SK-N-SH treated with all-trans-retinoic acid at 6 μM for 48 hours (cell line): ENCODE measurements around the gene CTU1.

Experiments
- CSDC2 ChIP-seq: fragments of 250-450 bp; sonication (Bioruptor Pico); IDR thresholded peaks from 2 replicates; pipeline ENCODE4 v1.5.0; 2020; ENCODE audit warnings: mild to moderate bottlenecking, moderate library complexity
- ISL1 ChIP-seq: fragments of 250-450 bp; sonication (Bioruptor Pico); IDR thresholded peaks from 2 replicates; pipeline ENCODE4 v2.1.2; 2022; ENCODE audit warnings: mild to moderate bottlenecking, moderate library complexity
- OSR1 ChIP-seq: fragments of 250-450 bp; sonication (Bioruptor Pico); IDR thresholded peaks from 2 replicates; pipeline ENCODE4 v1.8.0; 2022; ENCODE audit warnings: moderate library complexity, mild to moderate bottlenecking, inconsistent platforms
- RARB ChIP-seq: fragments of 250-450 bp; sonication (Bioruptor Pico); IDR thresholded peaks from 2 replicates; pipeline ENCODE4 v1.8.0; 2021; ENCODE audit warnings: mild to moderate bottlenecking, moderate library complexity
- TCF4 ChIP-seq: fragments of 250-450 bp; sonication (Bioruptor Pico); IDR thresholded peaks from 2 replicates; pipeline ENCODE4 v1.8.0; 2021; ENCODE audit warnings: mild to moderate bottlenecking, moderate library complexity, borderline replicate concordance
- ZC3H10 ChIP-seq: fragments of 250-450 bp; sonication (Bioruptor Pico); IDR thresholded peaks from 2 replicates; pipeline ENCODE4 v1.5.1; 2021; ENCODE audit warnings: mild to moderate bottlenecking, moderate library complexity
- ZFP3 ChIP-seq: fragments of 250-450 bp; sonication (Bioruptor Pico); IDR thresholded peaks from 2 replicates; pipeline ENCODE4 v1.5.0; 2020; ENCODE audit warnings: mild to moderate bottlenecking, moderate library complexity
- TF ChIP-seq, protein P1 (sequence below): fragments of 250-450 bp; sonication (Bioruptor Pico); IDR thresholded peaks from 2 replicates; pipeline ENCODE4 v1.5.1; 2021; ENCODE audit warnings: mild to moderate bottlenecking, moderate library complexity
- TF ChIP-seq, protein P2 (sequence below): fragments of 250-450 bp; sonication (Bioruptor Pico); IDR thresholded peaks from 2 replicates; pipeline ENCODE4 v1.5.0; 2020; ENCODE audit warnings: mild to moderate bottlenecking, moderate library complexity
- TF ChIP-seq, protein P3 (sequence below): fragments of 250-450 bp; sonication (Bioruptor Pico); IDR thresholded peaks from 2 replicates; pipeline ENCODE4 v1.8.0; 2021; ENCODE audit warnings: low read depth, mild to moderate bottlenecking, moderate library complexity, borderline replicate concordance
- TF ChIP-seq, protein P4 (sequence below): fragments of 250-450 bp; sonication (Bioruptor Pico); IDR thresholded peaks from 2 replicates; pipeline ENCODE4 v1.8.0; 2020; ENCODE audit warnings: mild to moderate bottlenecking, moderate library complexity, borderline replicate concordance

DNA sequence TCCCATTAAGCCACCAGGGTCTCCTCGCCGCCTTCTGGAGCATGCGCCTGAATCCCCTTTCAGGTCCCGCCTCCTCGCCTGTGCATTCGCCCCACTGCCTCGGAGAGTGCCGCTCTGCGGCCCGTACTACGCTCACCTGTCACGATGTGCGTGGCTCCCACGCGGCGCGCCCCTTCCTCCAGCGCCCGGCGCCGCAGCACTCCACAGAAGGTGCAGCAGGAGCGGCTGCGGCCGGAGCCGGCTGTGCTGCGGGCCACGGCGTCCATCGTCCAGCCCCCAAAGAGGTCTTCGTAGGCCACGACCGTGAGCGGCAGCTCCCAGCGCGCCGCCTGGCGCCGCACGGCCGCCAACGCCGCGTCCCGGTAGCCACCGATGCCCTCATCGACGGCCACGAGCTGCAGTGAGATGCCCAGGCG, 4.3 kb downstream of the CTU1 start:
- TF ChIP-seq ZFP3 (CRISPR knock-in tag) = no peak
- TF ChIP-seq, protein P1, sequence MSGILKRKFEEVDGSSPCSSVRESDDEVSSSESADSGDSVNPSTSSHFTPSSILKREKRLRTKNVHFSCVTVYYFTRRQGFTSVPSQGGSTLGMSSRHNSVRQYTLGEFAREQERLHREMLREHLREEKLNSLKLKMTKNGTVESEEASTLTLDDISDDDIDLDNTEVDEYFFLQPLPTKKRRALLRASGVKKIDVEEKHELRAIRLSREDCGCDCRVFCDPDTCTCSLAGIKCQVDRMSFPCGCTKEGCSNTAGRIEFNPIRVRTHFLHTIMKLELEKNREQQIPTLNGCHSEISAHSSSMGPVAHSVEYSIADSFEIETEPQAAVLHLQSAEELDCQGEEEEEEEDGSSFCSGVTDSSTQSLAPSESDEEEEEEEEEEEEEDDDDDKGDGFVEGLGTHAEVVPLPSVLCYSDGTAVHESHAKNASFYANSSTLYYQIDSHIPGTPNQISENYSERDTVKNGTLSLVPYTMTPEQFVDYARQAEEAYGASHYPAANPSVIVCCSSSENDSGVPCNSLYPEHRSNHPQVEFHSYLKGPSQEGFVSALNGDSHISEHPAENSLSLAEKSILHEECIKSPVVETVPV (CRISPR knock-in tag) = no peak
- TF ChIP-seq, protein P2, sequence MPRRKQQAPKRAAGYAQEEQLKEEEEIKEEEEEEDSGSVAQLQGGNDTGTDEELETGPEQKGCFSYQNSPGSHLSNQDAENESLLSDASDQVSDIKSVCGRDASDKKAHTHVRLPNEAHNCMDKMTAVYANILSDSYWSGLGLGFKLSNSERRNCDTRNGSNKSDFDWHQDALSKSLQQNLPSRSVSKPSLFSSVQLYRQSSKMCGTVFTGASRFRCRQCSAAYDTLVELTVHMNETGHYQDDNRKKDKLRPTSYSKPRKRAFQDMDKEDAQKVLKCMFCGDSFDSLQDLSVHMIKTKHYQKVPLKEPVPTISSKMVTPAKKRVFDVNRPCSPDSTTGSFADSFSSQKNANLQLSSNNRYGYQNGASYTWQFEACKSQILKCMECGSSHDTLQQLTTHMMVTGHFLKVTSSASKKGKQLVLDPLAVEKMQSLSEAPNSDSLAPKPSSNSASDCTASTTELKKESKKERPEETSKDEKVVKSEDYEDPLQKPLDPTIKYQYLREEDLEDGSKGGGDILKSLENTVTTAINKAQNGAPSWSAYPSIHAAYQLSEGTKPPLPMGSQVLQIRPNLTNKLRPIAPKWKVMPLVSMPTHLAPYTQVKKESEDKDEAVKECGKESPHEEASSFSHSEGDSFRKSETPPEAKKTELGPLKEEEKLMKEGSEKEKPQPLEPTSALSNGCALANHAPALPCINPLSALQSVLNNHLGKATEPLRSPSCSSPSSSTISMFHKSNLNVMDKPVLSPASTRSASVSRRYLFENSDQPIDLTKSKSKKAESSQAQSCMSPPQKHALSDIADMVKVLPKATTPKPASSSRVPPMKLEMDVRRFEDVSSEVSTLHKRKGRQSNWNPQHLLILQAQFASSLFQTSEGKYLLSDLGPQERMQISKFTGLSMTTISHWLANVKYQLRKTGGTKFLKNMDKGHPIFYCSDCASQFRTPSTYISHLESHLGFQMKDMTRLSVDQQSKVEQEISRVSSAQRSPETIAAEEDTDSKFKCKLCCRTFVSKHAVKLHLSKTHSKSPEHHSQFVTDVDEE (CRISPR knock-in tag) = no peak
- TF ChIP-seq, protein P3, sequence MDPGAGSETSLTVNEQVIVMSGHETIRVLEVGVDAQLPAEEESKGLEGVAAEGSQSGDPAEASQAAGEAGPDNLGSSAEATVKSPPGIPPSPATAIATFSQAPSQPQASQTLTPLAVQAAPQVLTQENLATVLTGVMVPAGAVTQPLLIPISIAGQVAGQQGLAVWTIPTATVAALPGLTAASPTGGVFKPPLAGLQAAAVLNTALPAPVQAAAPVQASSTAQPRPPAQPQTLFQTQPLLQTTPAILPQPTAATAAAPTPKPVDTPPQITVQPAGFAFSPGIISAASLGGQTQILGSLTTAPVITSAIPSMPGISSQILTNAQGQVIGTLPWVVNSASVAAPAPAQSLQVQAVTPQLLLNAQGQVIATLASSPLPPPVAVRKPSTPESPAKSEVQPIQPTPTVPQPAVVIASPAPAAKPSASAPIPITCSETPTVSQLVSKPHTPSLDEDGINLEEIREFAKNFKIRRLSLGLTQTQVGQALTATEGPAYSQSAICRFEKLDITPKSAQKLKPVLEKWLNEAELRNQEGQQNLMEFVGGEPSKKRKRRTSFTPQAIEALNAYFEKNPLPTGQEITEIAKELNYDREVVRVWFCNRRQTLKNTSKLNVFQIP (CRISPR knock-in tag) = no peak
- TF ChIP-seq, protein P4, sequence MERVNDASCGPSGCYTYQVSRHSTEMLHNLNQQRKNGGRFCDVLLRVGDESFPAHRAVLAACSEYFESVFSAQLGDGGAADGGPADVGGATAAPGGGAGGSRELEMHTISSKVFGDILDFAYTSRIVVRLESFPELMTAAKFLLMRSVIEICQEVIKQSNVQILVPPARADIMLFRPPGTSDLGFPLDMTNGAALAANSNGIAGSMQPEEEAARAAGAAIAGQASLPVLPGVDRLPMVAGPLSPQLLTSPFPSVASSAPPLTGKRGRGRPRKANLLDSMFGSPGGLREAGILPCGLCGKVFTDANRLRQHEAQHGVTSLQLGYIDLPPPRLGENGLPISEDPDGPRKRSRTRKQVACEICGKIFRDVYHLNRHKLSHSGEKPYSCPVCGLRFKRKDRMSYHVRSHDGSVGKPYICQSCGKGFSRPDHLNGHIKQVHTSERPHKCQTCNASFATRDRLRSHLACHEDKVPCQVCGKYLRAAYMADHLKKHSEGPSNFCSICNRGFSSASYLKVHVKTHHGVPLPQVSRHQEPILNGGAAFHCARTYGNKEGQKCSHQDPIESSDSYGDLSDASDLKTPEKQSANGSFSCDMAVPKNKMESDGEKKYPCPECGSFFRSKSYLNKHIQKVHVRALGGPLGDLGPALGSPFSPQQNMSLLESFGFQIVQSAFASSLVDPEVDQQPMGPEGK (CRISPR knock-in tag) = no peak
- TF ChIP-seq ISL1 (CRISPR knock-in tag) = no peak
- TF ChIP-seq CSDC2 (CRISPR knock-in tag) = no peak
- no peak for TF ChIP-seq OSR1 (CRISPR knock-in tag)
- no peak for TF ChIP-seq RARB (CRISPR knock-in tag)
- no peak for TF ChIP-seq TCF4
- no peak for TF ChIP-seq ZC3H10
